ENCODE measurements around the gene ARHGDIB. TPM values are rescaled to one million over a fixed set of nuclear protein-coding genes. Genes with fewer than 3 reads are reported as not detected.

The ARHGDIB gene
- total RNA-seq, 2 donors from 2014 or later: 0.66 to 0.95 TPM

DNA sequence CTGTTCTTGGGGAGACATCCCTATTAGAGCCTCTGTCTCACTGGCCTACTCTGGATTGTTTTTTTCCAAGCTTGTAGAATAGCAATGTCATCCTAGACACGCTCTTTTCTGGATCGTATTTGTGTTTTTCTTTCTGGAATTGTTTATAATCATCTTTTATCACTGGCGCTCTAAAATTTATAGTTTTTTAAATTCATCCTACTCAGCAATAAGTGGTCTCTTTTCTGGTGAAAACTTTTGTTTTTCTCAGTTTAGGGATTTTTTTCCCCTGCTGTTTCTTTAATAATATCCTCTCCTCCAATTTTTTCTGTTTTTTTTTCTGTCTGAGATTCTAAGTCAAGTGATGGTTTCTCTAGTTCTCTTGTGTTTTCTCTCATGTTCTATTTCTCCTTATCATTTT, 36.6 kb upstream of the ARHGDIB start:
- Mint-ChIP-seq H3K27me3 (ENCODE audit: insufficient read depth) (no peaks in the 10 kb centered on the region), H3K27ac (no peak overlapping the region), H3K4me3 (no peak overlapping the region), H3K36me3 (ENCODE audit: low read depth) (no peaks in the 10 kb centered on the region), H3K4me1 (peaks cover 6% of the 10 kb centered on the region), H3K9me3 (no peaks in the 10 kb centered on the region)
- TF ChIP-seq, protein P1, sequence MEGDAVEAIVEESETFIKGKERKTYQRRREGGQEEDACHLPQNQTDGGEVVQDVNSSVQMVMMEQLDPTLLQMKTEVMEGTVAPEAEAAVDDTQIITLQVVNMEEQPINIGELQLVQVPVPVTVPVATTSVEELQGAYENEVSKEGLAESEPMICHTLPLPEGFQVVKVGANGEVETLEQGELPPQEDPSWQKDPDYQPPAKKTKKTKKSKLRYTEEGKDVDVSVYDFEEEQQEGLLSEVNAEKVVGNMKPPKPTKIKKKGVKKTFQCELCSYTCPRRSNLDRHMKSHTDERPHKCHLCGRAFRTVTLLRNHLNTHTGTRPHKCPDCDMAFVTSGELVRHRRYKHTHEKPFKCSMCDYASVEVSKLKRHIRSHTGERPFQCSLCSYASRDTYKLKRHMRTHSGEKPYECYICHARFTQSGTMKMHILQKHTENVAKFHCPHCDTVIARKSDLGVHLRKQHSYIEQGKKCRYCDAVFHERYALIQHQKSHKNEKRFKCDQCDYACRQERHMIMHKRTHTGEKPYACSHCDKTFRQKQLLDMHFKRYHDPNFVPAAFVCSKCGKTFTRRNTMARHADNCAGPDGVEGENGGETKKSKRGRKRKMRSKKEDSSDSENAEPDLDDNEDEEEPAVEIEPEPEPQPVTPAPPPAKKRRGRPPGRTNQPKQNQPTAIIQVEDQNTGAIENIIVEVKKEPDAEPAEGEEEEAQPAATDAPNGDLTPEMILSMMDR (conservative IDR thresholded peaks at IDR 0.05): no peak
- no peaks in the 10 kb centered on the region for H3K4me1 ChIP-seq (ENCODE audit: control insufficient read depth, insufficient read depth, low read length)
- H3K9ac ChIP-seq (ENCODE audit: extremely low read depth, low read length, poor library complexity, severe bottlenecking): no peak overlapping the region
- H3K4me3 ChIP-seq (ENCODE audit: low read length): no peak overlapping the region
- no peak for DNase-seq
- no peak overlapping the region for H3K27ac ChIP-seq (ENCODE audit: low read depth, low read length)
- H3K27me3 ChIP-seq (ENCODE audit: control insufficient read depth, insufficient read depth, low read length, poor library complexity, severe bottlenecking): no peaks in the 10 kb centered on the region
- 100% methylated on average over 3 of the region's 3 CpGs; no CpG with 5 or more reads in 1 of the 2 experiments for WGBS, 2 experiments (ENCODE audit: insufficient coverage in 1 of 2, insufficient read length in 1 of 2)
- no peaks in the 10 kb centered on the region for H3K9me3 ChIP-seq (ENCODE audit: control insufficient read depth, low read length)
- H3K36me3 ChIP-seq (ENCODE audit: control insufficient read depth, insufficient read depth, low read length): no peaks in the 10 kb centered on the region

- Histone ChIP-seq H3K4me3 (ENCODE audit: low read length) (no peak overlapping the region), H3K36me3 (ENCODE audit: control insufficient read depth, insufficient read depth, low read length) (no peaks in the 10 kb centered on the region), H3K9me3 (ENCODE audit: control insufficient read depth, low read length) (no peaks in the 10 kb centered on the region), H3K4me1 (ENCODE audit: control insufficient read depth, insufficient read depth, low read length) (no peaks in the 10 kb centered on the region), H3K27me3 (ENCODE audit: control insufficient read depth, insufficient read depth, low read length, poor library complexity, severe bottlenecking) (no peaks in the 10 kb centered on the region), H3K27ac (ENCODE audit: low read depth, low read length) (no peak overlapping the region), H3K9ac (ENCODE audit: extremely low read depth, low read length, poor library complexity, severe bottlenecking) (no peak overlapping the region)
- no peak overlapping the region for H3K4me3 Mint-ChIP-seq
- TF ChIP-seq, protein P1 (conservative IDR thresholded peaks at IDR 0.05): peak; percentile 98
- peaks cover 6% of the 10 kb centered on the region for H3K9me3 Mint-ChIP-seq
- no peak overlapping the region for H3K27ac Mint-ChIP-seq
- 58% methylated on average over 1 of the region's 3 CpGs; no CpG with 5 or more reads in 1 of the 2 experiments for WGBS, 2 experiments (ENCODE audit: insufficient coverage in 1 of 2, insufficient read length in 1 of 2)
- H3K27me3 Mint-ChIP-seq (ENCODE audit: insufficient read depth): no peaks in the 10 kb centered on the region
- H3K4me1 Mint-ChIP-seq: no peaks in the 10 kb centered on the region
- H3K36me3 Mint-ChIP-seq (ENCODE audit: low read depth): no peaks in the 10 kb centered on the region
- no peak for DNase-seq
Measured at GRCh38 chr12:14995583-14996425, 34.4 kb upstream of the ARHGDIB start.

DNA sequence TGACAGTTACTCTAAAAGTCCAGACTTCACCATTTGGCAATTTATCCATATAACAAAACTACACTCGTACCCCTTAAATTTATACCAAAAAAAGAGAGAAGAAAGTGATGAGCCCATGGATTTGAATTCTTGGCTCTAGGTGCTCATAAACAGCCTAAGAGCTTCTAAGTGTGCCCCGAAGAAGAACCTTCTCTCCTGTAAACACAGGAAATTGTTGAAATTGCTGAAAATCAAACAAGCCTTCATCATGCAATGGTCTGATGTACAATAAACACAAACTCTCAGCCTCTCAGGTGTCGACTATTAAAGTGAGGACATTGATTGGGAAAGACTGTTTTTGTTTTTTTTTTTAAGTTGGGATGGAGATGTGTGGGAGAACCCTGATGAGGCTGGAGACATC, 33.2 kb upstream of the ARHGDIB start:
- no peaks in the 10 kb centered on the region for H3K27me3 Mint-ChIP-seq (ENCODE audit: insufficient read depth)
- Histone ChIP-seq H3K36me3 (ENCODE audit: control insufficient read depth, insufficient read depth, low read length) (no peaks in the 10 kb centered on the region), H3K4me1 (ENCODE audit: control insufficient read depth, insufficient read depth, low read length) (no peaks in the 10 kb centered on the region), H3K9me3 (ENCODE audit: control insufficient read depth, low read length) (no peaks in the 10 kb centered on the region), H3K9ac (ENCODE audit: extremely low read depth, low read length, poor library complexity, severe bottlenecking) (no peak overlapping the region), H3K4me3 (ENCODE audit: low read length) (no peak overlapping the region), H3K27me3 (ENCODE audit: control insufficient read depth, insufficient read depth, low read length, poor library complexity, severe bottlenecking) (no peaks in the 10 kb centered on the region), H3K27ac (ENCODE audit: low read depth, low read length) (no peak overlapping the region)
- H3K4me3 Mint-ChIP-seq: no peak overlapping the region
- peaks cover 9% of the 10 kb centered on the region for H3K9me3 Mint-ChIP-seq
- H3K4me1 Mint-ChIP-seq: no peaks in the 10 kb centered on the region
- H3K27ac Mint-ChIP-seq: no peak overlapping the region
- 79 to 100% methylated on average over 1 to 3 of the region's 3 CpGs for WGBS, 2 experiments (ENCODE audit: insufficient coverage in 1 of 2, insufficient read length in 1 of 2)
- no peak for DNase-seq
- TF ChIP-seq, protein P1 (conservative IDR thresholded peaks at IDR 0.05): no peak
- no peaks in the 10 kb centered on the region for H3K36me3 Mint-ChIP-seq (ENCODE audit: low read depth)

All from endodermal cell (in vitro differentiated cells).